ENCODE results near the gene DHCR7. TPM values are rescaled to one million over a fixed set of nuclear protein-coding genes. Genes with fewer than 3 reads are reported as not detected.

DHCR7 gene
- total RNA-seq, 6 experiments from 2014 or later, result 42.0 to 320 (median 126) TPM

DNA sequence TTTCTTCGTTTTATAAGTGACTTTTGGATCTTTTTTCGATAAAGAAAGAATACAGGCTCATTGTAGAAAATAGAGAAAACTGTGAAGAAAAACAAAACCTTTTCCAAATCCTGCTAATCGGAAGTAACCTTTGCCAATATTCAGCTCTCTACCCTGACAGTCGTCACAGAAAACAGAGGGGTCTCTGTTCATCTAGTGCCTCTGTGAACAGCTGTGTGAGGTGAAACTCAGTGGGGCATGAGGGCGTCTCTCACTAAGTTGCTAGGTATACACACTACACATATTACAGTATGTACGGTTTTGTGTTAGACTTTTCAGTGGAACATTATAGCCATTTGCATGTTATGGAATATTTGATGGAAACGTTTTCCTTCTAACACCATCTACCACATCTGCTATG is 39.4 kb downstream of the DHCR7 start:
- no peaks in the 10 kb centered on the region for H3K4me1 ChIP-seq
- DNase-seq (no peak), ATAC-seq (no peak)
- TF ChIP-seq, protein P1, sequence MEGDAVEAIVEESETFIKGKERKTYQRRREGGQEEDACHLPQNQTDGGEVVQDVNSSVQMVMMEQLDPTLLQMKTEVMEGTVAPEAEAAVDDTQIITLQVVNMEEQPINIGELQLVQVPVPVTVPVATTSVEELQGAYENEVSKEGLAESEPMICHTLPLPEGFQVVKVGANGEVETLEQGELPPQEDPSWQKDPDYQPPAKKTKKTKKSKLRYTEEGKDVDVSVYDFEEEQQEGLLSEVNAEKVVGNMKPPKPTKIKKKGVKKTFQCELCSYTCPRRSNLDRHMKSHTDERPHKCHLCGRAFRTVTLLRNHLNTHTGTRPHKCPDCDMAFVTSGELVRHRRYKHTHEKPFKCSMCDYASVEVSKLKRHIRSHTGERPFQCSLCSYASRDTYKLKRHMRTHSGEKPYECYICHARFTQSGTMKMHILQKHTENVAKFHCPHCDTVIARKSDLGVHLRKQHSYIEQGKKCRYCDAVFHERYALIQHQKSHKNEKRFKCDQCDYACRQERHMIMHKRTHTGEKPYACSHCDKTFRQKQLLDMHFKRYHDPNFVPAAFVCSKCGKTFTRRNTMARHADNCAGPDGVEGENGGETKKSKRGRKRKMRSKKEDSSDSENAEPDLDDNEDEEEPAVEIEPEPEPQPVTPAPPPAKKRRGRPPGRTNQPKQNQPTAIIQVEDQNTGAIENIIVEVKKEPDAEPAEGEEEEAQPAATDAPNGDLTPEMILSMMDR (IDR thresholded peaks at IDR 0.05), result no peak
- TF ChIP-seq POLR2A (IDR thresholded peaks at IDR 0.05), result no peak
- 44% methylated on average over 7 of the region's 7 CpGs for WGBS (ENCODE audit: insufficient coverage, low coverage, low lambda C conversion rate, missing lambda C conversion rate)
- H3K27ac ChIP-seq, result no peak overlapping the region
- H3K9me3 ChIP-seq, result no peaks in the 10 kb centered on the region
- no peaks in the 10 kb centered on the region for H3K27me3 ChIP-seq
- H3K4me3 ChIP-seq, result no peak overlapping the region
- intact Hi-C loops (cut with DNase I), result no loop called here
- H3K36me3 ChIP-seq, result no peaks in the 10 kb centered on the region

DNA sequence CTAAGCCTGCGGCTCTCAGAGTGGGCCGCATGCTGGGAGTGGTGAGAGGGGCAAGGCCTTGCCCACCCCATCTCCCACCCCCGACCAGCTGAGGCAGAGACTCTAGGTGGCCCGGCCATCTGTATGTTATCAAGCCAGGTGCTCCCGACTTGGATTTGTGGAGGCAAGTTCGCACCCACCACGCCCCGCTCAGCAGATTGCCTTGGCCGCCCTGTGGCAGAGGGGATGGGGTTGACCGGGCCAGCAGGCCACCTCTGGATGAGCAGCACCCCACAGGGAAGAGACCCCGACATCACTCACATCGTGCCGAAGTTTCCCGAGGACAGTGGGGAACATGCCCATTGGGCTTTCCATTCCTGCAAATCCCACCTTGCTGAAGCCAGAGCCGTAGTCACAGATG is 40.8 kb downstream of the DHCR7 start:
- Histone ChIP-seq H3K4me1 (no peaks in the 10 kb centered on the region), H3K27ac (no peak overlapping the region), H3K9me3 (no peaks in the 10 kb centered on the region), H3K4me3 (no peak overlapping the region), H3K36me3 (no peaks in the 10 kb centered on the region), H3K27me3 (no peaks in the 10 kb centered on the region)
- no peak for DNase-seq
- 60% methylated on average over 1 of the region's 15 CpGs for WGBS (ENCODE audit: insufficient coverage, low coverage, low lambda C conversion rate, missing lambda C conversion rate)
- intact Hi-C loops (cut with DNase I), result no loop called here
- no peak for TF ChIP-seq POLR2A (IDR thresholded peaks at IDR 0.05)
- TF ChIP-seq, protein P1 (IDR thresholded peaks at IDR 0.05), result no peak
- peak in 1 of 4 donors; percentile 24 for ATAC-seq

DNA sequence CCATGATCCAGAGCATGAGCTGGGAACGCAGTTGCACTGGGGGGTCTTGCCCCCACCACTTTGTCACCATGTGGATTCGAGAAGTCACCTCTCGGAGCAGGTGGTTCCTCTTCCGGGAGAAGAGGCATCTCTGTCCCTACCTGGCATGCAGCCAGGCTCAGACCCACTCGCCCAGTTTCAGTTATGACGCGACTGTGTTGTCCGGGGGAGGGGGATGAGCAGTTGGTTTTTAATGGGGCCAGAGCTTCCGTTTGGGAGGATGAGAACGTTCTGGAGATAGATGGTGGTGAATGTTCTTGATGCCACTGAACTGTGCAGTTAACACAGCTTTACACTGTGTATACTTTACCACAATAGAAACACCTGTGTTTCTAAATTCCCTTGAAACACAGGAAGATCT is 41.5 kb downstream of the DHCR7 start:
- DNase-seq (no peak), ATAC-seq (no peak)
- no peaks in the 10 kb centered on the region for H3K9me3 ChIP-seq
- no peak overlapping the region for H3K4me3 ChIP-seq
- no peaks in the 10 kb centered on the region for H3K4me1 ChIP-seq
- intact Hi-C loops (cut with DNase I), result no loop called here
- no peaks in the 10 kb centered on the region for H3K36me3 ChIP-seq
- TF ChIP-seq, protein P1 (IDR thresholded peaks at IDR 0.05), result no peak
- no peak for TF ChIP-seq POLR2A (IDR thresholded peaks at IDR 0.05)
- no peak overlapping the region for H3K27ac ChIP-seq
- WGBS (ENCODE audit: insufficient coverage, low coverage, low lambda C conversion rate, missing lambda C conversion rate), result 66% methylated on average over 9 of the region's 10 CpGs
- H3K27me3 ChIP-seq, result no peaks in the 10 kb centered on the region

DNA sequence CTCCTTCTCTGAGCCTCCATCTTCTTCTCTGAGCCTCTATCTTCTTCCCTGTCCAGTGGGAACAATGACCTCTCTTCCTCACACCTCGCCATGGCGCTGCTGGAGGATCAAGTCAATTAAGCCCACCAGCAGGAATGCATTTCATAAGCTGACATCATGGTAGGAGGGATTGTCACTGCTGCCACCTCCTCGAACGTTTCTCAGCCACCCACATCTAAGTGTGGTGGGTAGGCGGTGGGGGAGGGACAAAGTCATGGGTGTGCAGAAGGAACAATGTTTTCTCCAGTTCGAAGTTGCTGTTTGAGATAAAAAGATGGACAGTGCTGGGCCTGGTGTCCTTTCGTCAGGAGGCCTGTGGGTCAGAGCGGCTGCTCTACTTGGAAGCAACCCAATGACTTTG is 44.0 kb downstream of the DHCR7 start:
- 78% methylated on average over 7 of the region's 8 CpGs for WGBS (ENCODE audit: insufficient coverage, low coverage, low lambda C conversion rate, missing lambda C conversion rate)
- ATAC-seq (no peak), DNase-seq (no peak)
- Histone ChIP-seq H3K27me3 (no peaks in the 10 kb centered on the region), H3K4me1 (no peaks in the 10 kb centered on the region), H3K36me3 (no peaks in the 10 kb centered on the region), H3K9me3 (no peaks in the 10 kb centered on the region), H3K27ac (no peak overlapping the region), H3K4me3 (no peak overlapping the region)
- TF ChIP-seq, protein P1 (IDR thresholded peaks at IDR 0.05), result no peak
- TF ChIP-seq POLR2A (IDR thresholded peaks at IDR 0.05), result no peak
- intact Hi-C loops (cut with DNase I), result no loop called here

DNA sequence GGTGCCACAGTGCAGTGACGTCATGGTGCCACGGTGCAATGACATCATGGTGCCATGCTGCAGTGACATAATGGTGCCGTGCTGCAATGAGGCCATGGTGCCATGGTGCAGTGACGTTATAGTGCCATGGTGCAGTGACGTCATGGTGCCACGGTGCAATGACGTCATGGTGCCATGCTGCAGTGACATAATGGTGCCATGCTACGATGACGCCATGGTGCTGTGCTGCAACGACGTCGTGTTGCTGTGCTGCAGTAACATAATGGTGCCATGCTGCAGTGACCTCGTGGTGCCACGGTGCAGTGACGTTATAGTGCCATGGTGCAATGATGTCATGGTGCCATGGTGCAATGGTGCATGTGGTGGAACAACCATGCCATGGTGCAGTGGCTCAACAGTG is 45.3 kb downstream of the DHCR7 start:
- Histone ChIP-seq H3K4me1 (no peaks in the 10 kb centered on the region), H3K27ac (no peak overlapping the region), H3K9me3 (no peaks in the 10 kb centered on the region), H3K36me3 (no peaks in the 10 kb centered on the region), H3K27me3 (no peaks in the 10 kb centered on the region), H3K4me3 (no peak overlapping the region)
- 76% methylated on average over 4 of the region's 15 CpGs for WGBS (ENCODE audit: insufficient coverage, low coverage, low lambda C conversion rate, missing lambda C conversion rate)
- DNase-seq (no peak), ATAC-seq (no peak)
- TF ChIP-seq POLR2A (IDR thresholded peaks at IDR 0.05), result no peak
- TF ChIP-seq, protein P1 (IDR thresholded peaks at IDR 0.05), result no peak
- intact Hi-C loops (cut with DNase I), result no loop called here
